GM12864 (cell line): ENCODE measurements around the gene TCAP.

Source experiments
- DNase-seq: peaks from one replicate; pipeline ENCODE4 v3.0.0-alpha.2; 2011; ENCODE audit warnings: low read depth
- H3K4me3 ChIP-seq: 2 replicates; pipeline ENCODE4 v1.5.1; 2011; ENCODE audit warnings: mild to moderate bottlenecking, low read depth, low read length, control low read depth
- CTCF ChIP-seq: IDR thresholded peaks from 2 replicates; pipeline ENCODE4 v1.5.1; 2011; ENCODE audit warnings: low read depth, mild to moderate bottlenecking, moderate library complexity, low read length, control low read depth, inconsistent platforms; ENCODE audit errors: missing control alignments

TCAP gene

GRCh38 chr17:39679521-39680192 is 14.5 kb downstream of the TCAP start:
- H3K4me3 ChIP-seq: no peak overlapping the region
- no peak for TF ChIP-seq CTCF
- no peak for DNase-seq

GRCh38 chr17:39683295-39683939 is 18.3 kb downstream of the TCAP start:
- no peak for DNase-seq
- no peak for TF ChIP-seq CTCF
- no peak overlapping the region for H3K4me3 ChIP-seq

- no peak for DNase-seq
- TF ChIP-seq CTCF: no peak
- no peak overlapping the region for H3K4me3 ChIP-seq
These were observed 19.4 kb downstream of the TCAP start for GRCh38 chr17:39684369-39685192.

- DNase-seq: no peak
- H3K4me3 ChIP-seq: peak overlapping the region; percentile 65; the same call in 1 of the 2 replicates
- no peak for TF ChIP-seq CTCF
These were observed 22.0 kb downstream of the TCAP start for GRCh38 chr17:39687101-39687545.

- no peak for TF ChIP-seq CTCF
- peak; percentile 85 for DNase-seq
- H3K4me3 ChIP-seq: peak within 1 kb of the TSS; percentile 65
These were observed 22.7 kb downstream of the TCAP start, which contains the start of gene PGAP3 for GRCh38 chr17:39687546-39688474. Gene PGAP3, minus strand, starts transcription at chr17:39688057. Its CDS starts 43 bp downstream, at chr17:39688014.

- TF ChIP-seq CTCF: no peak
- H3K4me3 ChIP-seq: peak overlapping the region; percentile 65
- no peak for DNase-seq
These were observed 23.3 kb downstream of the TCAP start for GRCh38 chr17:39688475-39688835.
